K562 (cell line): Measurements from ENCODE around the gene ARHGAP26. TPM values are rescaled to one million over a fixed set of nuclear protein-coding genes. Genes with fewer than 3 reads are reported as not detected.

ENCODE experiments used
- ATAC-seq: fragments of 200-7000 bp; cut with Tn5 transposase; 3 replicates; pipeline ENCODE4 v1.9.1; 2020; ENCODE audit warnings: moderate library complexity
- BruUV-seq: library from RNA; stranded (reverse); fragments of 400-500 nt; replicated peaks from 2 replicates; lab custom pipeline; 2021; lab: Mats Ljungman, UMichigan
- CTCF ChIA-PET: fragments of 300-600 bp; formaldehyde crosslinking; extraction: SDS; loops from one replicate; lab custom pipeline; 2021; ENCODE audit warnings: low intra/inter-chr PET ratio; lab: Yijun Ruan, JAX
- POLR2A ChIA-PET: fragments of 300-600, 350-650 bp; sonication (Branson Sonifier 250); formaldehyde crosslinking; extraction: SDS; loops from one replicate; lab custom pipeline; 2021; ENCODE audit warnings: antibody characterized with exemption, inconsistent platforms; lab: Yijun Ruan, JAX
- DNase-seq, 4 experiments: peaks; one replicate each; pipeline versions ENCODE4 v3.0.0 to v3.0.0-alpha.2; 2011 to 2018; ENCODE audit warnings: low spot score in 3 of 4, mixed read lengths in 3 of 4; ENCODE audit errors: extremely low read depth in 1 of 4
- FAIRE-seq: peaks from 2 replicates; lab custom pipeline; 2011; peaks lifted over from hg19 to GRCh38; lab: Jason Lieb, UNC
- H2AFZ ChIP-seq: 2 replicates; pipeline ENCODE4 v1.6.0; 2011; ENCODE audit warnings: low read depth, low read length, control low read depth, inconsistent platforms
- H3K27ac ChIP-seq: fragments of 200-600 bp; 3 replicates; pipeline ENCODE4 v1.8.0; 2011; ENCODE audit warnings: low read depth, mild to moderate bottlenecking, control low read depth, inconsistent platforms, low read length, moderate library complexity, mixed read lengths; ENCODE audit errors: extremely low read depth
- H3K27me3 ChIP-seq, 2 experiments: fragments of 300-600 bp in 1 of 2; 2 replicates in 1 of 2; 3 replicates in 1 of 2; pipeline versions ENCODE4 v1.6.0 to v1.8.0; 2011; ENCODE audit warnings: inconsistent platforms in 2 of 2, low read length in 2 of 2, mild to moderate bottlenecking in 1 of 2, mixed read lengths in 1 of 2, moderate library complexity in 1 of 2; ENCODE audit not compliant: control insufficient read depth in 2 of 2, insufficient read depth in 2 of 2
- H3K36me3 ChIP-seq: fragments of 300-600 bp; 3 replicates; pipeline ENCODE4 v1.8.0; 2011; ENCODE audit warnings: mild to moderate bottlenecking, low read length, inconsistent platforms; ENCODE audit not compliant: control insufficient read depth, insufficient read depth
- H3K4me1 ChIP-seq, 2 experiments: fragments of 200-600 bp in 1 of 2; replicated peaks in 1 of 2; 2 replicates in 1 of 2; 3 replicates in 1 of 2; pipeline versions ENCODE4 v1.5.1 to v1.8.0; 2011; ENCODE audit warnings: inconsistent platforms in 2 of 2, low read length in 2 of 2, mild to moderate bottlenecking in 1 of 2, mixed read lengths in 1 of 2, moderate library complexity in 1 of 2; ENCODE audit not compliant: control insufficient read depth in 2 of 2, insufficient read depth in 2 of 2
- H3K4me2 ChIP-seq: 2 replicates; pipeline ENCODE4 v1.6.1; 2011; ENCODE audit warnings: low read length, control low read depth, inconsistent platforms, mixed read lengths; ENCODE audit not compliant: insufficient read depth
- H3K4me3 ChIP-seq: fragments of 200-600 bp; sonication (generic), shearing (Covaris generic); 2 replicates; pipeline ENCODE4 v1.5.1; 2016; ENCODE audit warnings: control low read depth, inconsistent platforms
- H3K79me2 ChIP-seq: fragments of 200-600 bp; 3 replicates; pipeline ENCODE4 v1.8.0; 2011; ENCODE audit warnings: low read length, inconsistent platforms; ENCODE audit not compliant: control insufficient read depth, insufficient read depth
- H3K9ac ChIP-seq, 2 experiments: 2 replicates each; pipeline versions ENCODE4 v1.6.0 to v1.6.1; 2011; ENCODE audit warnings: low read depth in 2 of 2, low read length in 2 of 2, control low read depth in 1 of 2, inconsistent platforms in 1 of 2, mild to moderate bottlenecking in 1 of 2, mixed read lengths in 1 of 2; ENCODE audit not compliant: insufficient read depth in 1 of 2
- H3K9me1 ChIP-seq: one replicate; pipeline ENCODE4 v1.6.0; 2011; ENCODE audit warnings: inconsistent platforms, mild to moderate bottlenecking, low read length, moderate library complexity; ENCODE audit not compliant: control insufficient read depth, insufficient read depth
- H3K9me3 ChIP-seq: replicated peaks from 2 replicates; pipeline ENCODE4 v1.5.1; 2011; ENCODE audit warnings: low read depth, low read length, inconsistent platforms; ENCODE audit not compliant: control insufficient read depth, insufficient read depth
- H4K20me1 ChIP-seq: replicated peaks from 2 replicates; pipeline ENCODE4 v1.6.1; 2011; ENCODE audit warnings: low read length, inconsistent platforms, mixed read lengths; ENCODE audit not compliant: control insufficient read depth, insufficient read depth
- ATF1 ChIP-seq, 2 experiments: fragments of 450-650 bp in 1 of 2; IDR thresholded peaks; 2 replicates each; pipeline ENCODE4 v1.6.1; 2016; ENCODE audit warnings: missing compliant biosample characterization in 1 of 2, missing genetic modification characterization in 1 of 2
- CBX1 ChIP-seq: sonication (generic); IDR thresholded peaks from 2 replicates; pipeline ENCODE4 v1.6.1; 2016; ENCODE audit warnings: antibody characterized with exemption, low read depth, mild to moderate bottlenecking
- GATA2 ChIP-seq: sonication (generic); formaldehyde crosslinking; IDR thresholded peaks from 2 replicates; pipeline ENCODE4 v1.4.0; 2020; ENCODE audit warnings: mild to moderate bottlenecking, missing genetic modification reagents
- GATAD2A ChIP-seq: fragments of 450-650 bp; IDR thresholded peaks from 2 replicates; pipeline ENCODE4 v1.6.1; 2017
- HDAC1 ChIP-seq, 2 experiments: fragments of 450-650 bp; IDR thresholded peaks; 2 replicates each; pipeline ENCODE4 v1.6.1; 2016 to 2017; ENCODE audit warnings: inconsistent platforms in 1 of 2, mild to moderate bottlenecking in 1 of 2, moderate library complexity in 1 of 2
- ILF3 ChIP-seq: fragments of 450-650 bp; IDR thresholded peaks from 2 replicates; pipeline ENCODE4 v1.6.1; 2018; ENCODE audit warnings: antibody characterized with exemption, mild to moderate bottlenecking, moderate library complexity, borderline replicate concordance
- LEF1 ChIP-seq: fragments of 450-650 bp; IDR thresholded peaks from 2 replicates; pipeline ENCODE4 v1.6.1; 2016; ENCODE audit warnings: mild to moderate bottlenecking
- MCM2 ChIP-seq: fragments of 450-650 bp; IDR thresholded peaks from 2 replicates; pipeline ENCODE4 v1.6.1; 2017; ENCODE audit warnings: low read depth, mild to moderate bottlenecking
- MIER1 ChIP-seq: fragments of 450-650 bp; IDR thresholded peaks from 2 replicates; pipeline ENCODE4 v1.6.1; 2016; ENCODE audit warnings: antibody characterized with exemption, mild to moderate bottlenecking, low read depth
- NUFIP1 ChIP-seq: fragments of 450-650 bp; IDR thresholded peaks from 2 replicates; pipeline ENCODE4 v1.6.1; 2018; ENCODE audit not compliant: partially characterized antibody
- PRMT5 ChIP-seq: sonication (generic); formaldehyde crosslinking; IDR thresholded peaks from 2 replicates; pipeline ENCODE4 v1.5.0; 2020; ENCODE audit warnings: missing genetic modification reagents
- RAD21 ChIP-seq, 2 experiments: fragments of 250-450 bp in 1 of 2; fragments of 450-650 bp in 1 of 2; sonication (Bioruptor Pico) in 1 of 2; formaldehyde crosslinking in 1 of 2; IDR thresholded peaks in 1 of 2; conservative IDR thresholded peaks in 1 of 2; 2 replicates each; pipeline versions ENCODE4 v1.4.0 to v1.8.0; 2020 to 2022; ENCODE audit warnings: mild to moderate bottlenecking in 2 of 2, moderate library complexity in 1 of 2
- RCOR1 ChIP-seq, 2 experiments: IDR thresholded peaks; 2 replicates each; pipeline ENCODE4 v1.6.1; 2012; ENCODE audit warnings: low read depth in 2 of 2, low read length in 2 of 2, borderline replicate concordance in 1 of 2, improper control_type of control experiment in 1 of 2
- SFPQ ChIP-seq: fragments of 200-400 bp; formaldehyde crosslinking; IDR thresholded peaks from 2 replicates; pipeline ENCODE4 v1.6.1; 2017; ENCODE audit warnings: mild to moderate bottlenecking, low read depth, low read length, moderate library complexity
- TAF1 ChIP-seq: IDR thresholded peaks from 2 replicates; pipeline ENCODE4 v1.6.1; 2011; ENCODE audit warnings: mild to moderate bottlenecking, low read length, moderate library complexity; ENCODE audit not compliant: insufficient read depth, control insufficient read depth, severe bottlenecking; ENCODE audit errors: extremely low read depth
- ZFP36 ChIP-seq: fragments of 150-350 bp; IDR thresholded peaks from 2 replicates; pipeline ENCODE4 v1.6.1; 2018; ENCODE audit warnings: low read length, low read depth; ENCODE audit not compliant: partially characterized antibody
- ZNF212 ChIP-seq: fragments of 450-650 bp; formaldehyde crosslinking; IDR thresholded peaks from 2 replicates; pipeline ENCODE4 v1.4.0; 2020; ENCODE audit warnings: mild to moderate bottlenecking
- ZNF707 ChIP-seq: fragments of 250-450 bp; sonication (Bioruptor Pico); conservative IDR thresholded peaks from 2 replicates; pipeline ENCODE4 v1.8.0; 2022; ENCODE audit warnings: inconsistent platforms, mild to moderate bottlenecking, moderate library complexity
- ZNF766 ChIP-seq: fragments of 200-800 bp; sonication (Bioruptor generic); conservative IDR thresholded peaks from 2 replicates; pipeline ENCODE4 v1.6.1; 2016; ENCODE audit warnings: missing genetic modification characterization, missing compliant biosample characterization
- WGBS: fragments of 100-300 bp; shearing (Covaris generic); methylation state at CpG from one replicate; pipeline ENCODE4 v1.1.6; 2016; ENCODE audit warnings: low coverage, mixed read lengths; ENCODE audit not compliant: insufficient coverage; ENCODE audit errors: missing lambda C conversion rate; 5-methylcytosine and 5-hydroxymethylcytosine counted together
- in situ Hi-C: fragments of 300-500 bp; cut with MboI; formaldehyde crosslinking; loops from 4 replicates; pipeline ENCODE4 v1.15.0; 2018; ENCODE audit warnings: inconsistent platforms, mixed read lengths
- intact Hi-C: fragments of 100-400 bp; cut with micrococcal nuclease; formaldehyde crosslinking; loops from 2 replicates; pipeline ENCODE4 v1.14.2; 2022
- polyA plus RNA-seq, 8 experiments: library from polyadenylated mRNA; depleted of rRNA in 4 of 8; stranded (reverse) in 5 of 8; unstranded in 3 of 8; fragments of >200 nt; fragmentation: Nextera tagmentation in 2 of 8; fragmentation: Illumina TruSeq in 1 of 8; extraction: Ambion mirVana in 2 of 8; extraction: Trizol in 1 of 8; gene quantifications; 2 replicates each; pipeline versions ENCODE4 v1.2.1 to v1.2.3, GENCODE V29; 2011 to 2014; ENCODE audit warnings: inconsistent platforms in 1 of 8, missing spikeins in 1 of 8
- total RNA-seq, 7 experiments: library from RNA; depleted of rRNA in 6 of 7; stranded (reverse); fragments of >200 nt in 6 of 7; fragmentation: Illumina TruSeq in 2 of 7; extraction: Trizol in 2 of 7; gene quantifications; 2 replicates each; pipeline versions ENCODE4 v1.2.1 to v1.2.3, GENCODE V29; 2011 to 2021; ENCODE audit warnings: low replicate concordance in 1 of 7

ARHGAP26 gene
- total and polyA plus RNA-seq, 9 of the 15 experiments (the other 6 are each of a cell fraction or from before 2014, with no cell fraction given): 0.13 to 1.1 (median 0.55) TPM

DNA sequence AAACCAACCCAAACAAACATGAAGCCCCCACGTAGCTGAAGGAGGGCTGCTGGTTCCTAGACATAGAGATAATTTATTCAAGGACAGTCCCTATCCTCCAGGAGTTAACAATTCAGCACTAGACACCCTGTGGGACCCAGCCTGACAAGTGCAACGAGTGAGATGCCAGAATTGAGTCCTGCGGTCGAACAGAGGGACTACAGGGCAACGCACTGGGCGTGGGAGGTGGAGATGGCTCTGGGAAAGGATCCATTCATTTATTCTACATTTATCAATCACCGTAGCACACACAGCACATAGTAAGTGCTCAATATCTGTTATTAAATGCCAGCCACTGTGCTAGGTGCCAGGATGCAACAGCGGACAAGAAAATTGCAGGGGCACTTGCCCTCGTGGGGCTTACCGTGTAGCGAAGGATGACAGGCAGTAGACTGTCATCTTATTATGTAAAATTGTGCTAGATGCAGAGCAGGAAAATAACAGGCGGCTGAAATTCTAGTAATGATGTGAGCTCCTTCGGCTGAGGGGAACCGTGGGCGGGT, 855 bp upstream of the ARHGAP26 start:
- 44% methylated on average over 15 of the region's 15 CpGs for WGBS
- intact Hi-C loops: no loop called here
- Histone ChIP-seq H3K27me3 (peaks cover 5 to 13% of the 10 kb centered on the region in 2 experiments; a peak in 4 of 5 replicates), H2AFZ (peak overlapping the region; percentile 94), H3K4me1 (peaks cover 3 to 19% of the 10 kb centered on the region in 2 experiments; a peak in 3 of 5 replicates), H3K36me3 (no peaks in the 10 kb centered on the region), H4K20me1 (no peaks in the 10 kb centered on the region), H3K9me1 (no peaks in the 10 kb centered on the region), H3K9me3 (no peaks in the 10 kb centered on the region), H3K4me3 (peak overlapping the region; percentile 70), H3K79me2 (no peaks in the 10 kb centered on the region), H3K9ac (peak overlapping the region in 1 of 2 experiments; percentile 86; a peak in 2 of 4 replicates), H3K4me2 (peak overlapping the region; percentile 87), H3K27ac (no peak overlapping the region)
- no peak for ATAC-seq
- FAIRE-seq: no peak
- CTCF ChIA-PET: interaction anchor here (0.6 to 1.1 kb wide), 2 partner anchors 112 to 882 kb away, joined by 3 to 5 read pairs; no protein-coding TSS in a partner anchor
- no peak for DNase-seq
- POLR2A ChIA-PET: interaction anchor here (0.6 to 1.5 kb wide), 3 partner anchors 13 to 126 kb away, joined by 3 read pairs; no protein-coding TSS in a partner anchor
- BruUV-seq: no TSS peak
- in situ Hi-C loops: no loop called here
- TF ChIP-seq HDAC1 (IDR thresholded peaks at IDR 0.05): no peak
- TF ChIP-seq RCOR1 (IDR thresholded peaks at IDR 0.05; ENCODE audit: borderline replicate concordance in 1 of 2, low read depth in 2 of 2, low read length in 2 of 2): no peak
- no peak for TF ChIP-seq GATAD2A
- no peak for TF ChIP-seq ILF3
- no peak for TF ChIP-seq CBX1
- TF ChIP-seq MIER1: no peak
- no peak for TF ChIP-seq ZNF766
- TF ChIP-seq GATA2 (CRISPR knock-in tag): no peak
- no peak for TF ChIP-seq LEF1
- TF ChIP-seq ATF1 (CRISPR knock-in tag; IDR thresholded peaks at IDR 0.05): no peak
- TF ChIP-seq ATF1 (tag; IDR thresholded peaks at IDR 0.05): no peak
- no peak for TF ChIP-seq ZFP36
- TF ChIP-seq PRMT5 (CRISPR knock-in tag): no peak
- TF ChIP-seq NUFIP1: no peak
- TF ChIP-seq ZNF212 (CRISPR knock-in tag): no peak
- no peak for TF ChIP-seq SFPQ
- TF ChIP-seq ZNF707 (CRISPR knock-in tag): no peak
- no peak for TF ChIP-seq RAD21 (CRISPR knock-in tag; conservative IDR thresholded peaks at IDR 0.05 in 1 of 2, IDR thresholded peaks at IDR 0.05 in 1 of 2)
- no peak for TF ChIP-seq MCM2
- TF ChIP-seq TAF1: no peak
